Measurements from ENCODE around the gene LTK. TPM values are rescaled to one million over a fixed set of nuclear protein-coding genes. Genes with fewer than 3 reads are reported as not detected.

Gene LTK
- total and polyA plus RNA-seq, 3 experiments from 2014 or later = 0.27 to 7.3 (median 0.31) TPM

GRCh38 chr15:41510728-41511127 lies 2.9 kb downstream of the LTK start:
- DNase-seq = no peak
- POLR2A ChIA-PET = no interaction called here
- H3K36me3 ChIP-seq (ENCODE audit: insufficient read depth, low read length) = no peaks in the 10 kb centered on the region
- no peaks in the 10 kb centered on the region for H3K9me3 ChIP-seq (ENCODE audit: low read length)
- Mint-ChIP-seq H3K4me3 (peak overlapping the region in 6 of 7 donors; percentile 23 to 67 (median 46)), H3K4me1 (peaks cover 23 to 32% (median 25%) of the 10 kb centered on the region in 3 donors), H3K27me3 (peaks cover 21 to 27% of the 10 kb centered on the region in 2 donors), H3K9me3 (no peaks in the 10 kb centered on the region), H3K27ac (peak overlapping the region in 2 of 8 donors; percentile 56 to 78), H3K36me3 (no peaks in the 10 kb centered on the region)
- no peak overlapping the region for H3K4me3 ChIP-seq (ENCODE audit: low read length)
- CTCF ChIA-PET = no interaction called here
- H3K4me1 ChIP-seq (ENCODE audit: insufficient read depth, low read length) = peaks cover 26% of the 10 kb centered on the region
- peaks cover 17% of the 10 kb centered on the region for H3K27me3 ChIP-seq (ENCODE audit: insufficient read depth, low read length, poor library complexity, severe bottlenecking)
- no peak overlapping the region for H3K27ac ChIP-seq (ENCODE audit: low read depth, low read length)

- peaks cover 11% of the 10 kb centered on the region for H3K4me1 ChIP-seq (ENCODE audit: insufficient read depth, low read length)
- peak overlapping the region in 1 of 7 donors; percentile 5 for H3K4me3 Mint-ChIP-seq
- no peak for DNase-seq
- H3K27ac ChIP-seq (ENCODE audit: low read depth, low read length) = no peak overlapping the region
- H3K4me1 Mint-ChIP-seq = peaks cover 9 to 20% (median 12%) of the 10 kb centered on the region in 3 donors
- peaks cover 15 to 28% of the 10 kb centered on the region in 2 donors for H3K27me3 Mint-ChIP-seq
- H3K27ac Mint-ChIP-seq = no peak overlapping the region
- POLR2A ChIA-PET = interaction anchor here (0.7 kb wide), 1 partner anchor 8 kb away, joined by 3 read pairs; no protein-coding TSS in a partner anchor
- no peaks in the 10 kb centered on the region for H3K36me3 Mint-ChIP-seq
- CTCF ChIA-PET = interaction anchor here (1.5 kb wide), 1 partner anchor 49 kb away, joined by 3 read pairs; no protein-coding TSS in a partner anchor
- H3K36me3 ChIP-seq (ENCODE audit: insufficient read depth, low read length) = no peaks in the 10 kb centered on the region
- H3K27me3 ChIP-seq (ENCODE audit: insufficient read depth, low read length, poor library complexity, severe bottlenecking) = peaks cover 9% of the 10 kb centered on the region
- H3K9me3 Mint-ChIP-seq = no peaks in the 10 kb centered on the region
- H3K4me3 ChIP-seq (ENCODE audit: low read length) = no peak overlapping the region
- H3K9me3 ChIP-seq (ENCODE audit: low read length) = no peaks in the 10 kb centered on the region
Observed at GRCh38 chr15:41507820-41508290, 5.8 kb downstream of the LTK start.

GRCh38 chr15:41506796-41507341 lies 6.8 kb downstream of the LTK start:
- ChIA-PET POLR2A (no interaction called here), CTCF (interaction anchor here (0.8 to 1.5 kb wide), 2 partner anchors 41 to 50 kb away, joined by 3 to 7 read pairs; no protein-coding TSS in a partner anchor)
- peaks cover 9 to 19% of the 10 kb centered on the region in 2 donors for H3K27me3 Mint-ChIP-seq
- Histone ChIP-seq H3K4me3 (ENCODE audit: low read length) (no peak overlapping the region), H3K27me3 (ENCODE audit: insufficient read depth, low read length, poor library complexity, severe bottlenecking) (no peaks in the 10 kb centered on the region), H3K36me3 (ENCODE audit: insufficient read depth, low read length) (no peaks in the 10 kb centered on the region), H3K9me3 (ENCODE audit: low read length) (no peaks in the 10 kb centered on the region), H3K27ac (ENCODE audit: low read depth, low read length) (no peak overlapping the region), H3K4me1 (ENCODE audit: insufficient read depth, low read length) (peaks cover 9% of the 10 kb centered on the region)
- H3K27ac Mint-ChIP-seq = no peak overlapping the region
- peak overlapping the region in 1 of 7 donors; percentile 18 for H3K4me3 Mint-ChIP-seq
- H3K4me1 Mint-ChIP-seq = peaks cover 0 to 21% (median 9%) of the 10 kb centered on the region in 3 donors
- H3K9me3 Mint-ChIP-seq = no peaks in the 10 kb centered on the region
- H3K36me3 Mint-ChIP-seq = no peaks in the 10 kb centered on the region
- no peak for DNase-seq

- H3K27ac ChIP-seq (ENCODE audit: low read depth, low read length) = no peak overlapping the region
- H3K4me3 ChIP-seq (ENCODE audit: low read length) = no peak overlapping the region
- CTCF ChIA-PET = interaction anchor here (1.2 to 1.5 kb wide), 2 partner anchors 34 to 40 kb away, joined by 4 to 6 read pairs; no protein-coding TSS in a partner anchor
- peaks cover 14 to 22% of the 10 kb centered on the region in 2 donors for H3K27me3 Mint-ChIP-seq
- H3K36me3 ChIP-seq (ENCODE audit: insufficient read depth, low read length) = no peaks in the 10 kb centered on the region
- peaks cover 5 to 29% (median 15%) of the 10 kb centered on the region in 3 donors for H3K4me1 Mint-ChIP-seq
- POLR2A ChIA-PET = no interaction called here
- no peak overlapping the region for H3K4me3 Mint-ChIP-seq
- H3K27ac Mint-ChIP-seq = no peak overlapping the region
- DNase-seq = no peak
- peaks cover 5% of the 10 kb centered on the region for H3K27me3 ChIP-seq (ENCODE audit: insufficient read depth, low read length, poor library complexity, severe bottlenecking)
- no peaks in the 10 kb centered on the region for H3K9me3 ChIP-seq (ENCODE audit: low read length)
- no peaks in the 10 kb centered on the region for H3K36me3 Mint-ChIP-seq
- H3K4me1 ChIP-seq (ENCODE audit: insufficient read depth, low read length) = peaks cover 17% of the 10 kb centered on the region
- no peaks in the 10 kb centered on the region for H3K9me3 Mint-ChIP-seq
Observed at GRCh38 chr15:41505776-41506175, 7.9 kb downstream of the LTK start.

- Histone ChIP-seq H3K27ac (ENCODE audit: low read depth, low read length) (no peak overlapping the region), H3K9me3 (ENCODE audit: low read length) (no peaks in the 10 kb centered on the region), H3K4me3 (ENCODE audit: low read length) (no peak overlapping the region), H3K4me1 (ENCODE audit: insufficient read depth, low read length) (peaks cover 17% of the 10 kb centered on the region), H3K36me3 (ENCODE audit: insufficient read depth, low read length) (no peaks in the 10 kb centered on the region), H3K27me3 (ENCODE audit: insufficient read depth, low read length, poor library complexity, severe bottlenecking) (peaks cover 12% of the 10 kb centered on the region)
- H3K27ac Mint-ChIP-seq = no peak overlapping the region
- no peak for DNase-seq
- POLR2A ChIA-PET = no interaction called here
- CTCF ChIA-PET = interaction anchor here (1.2 to 1.5 kb wide), 2 partner anchors 33 to 39 kb away, joined by 4 to 6 read pairs; no protein-coding TSS in a partner anchor
- H3K27me3 Mint-ChIP-seq = peaks cover 16 to 18% of the 10 kb centered on the region in 2 donors
- H3K4me3 Mint-ChIP-seq = no peak overlapping the region
- H3K4me1 Mint-ChIP-seq = peaks cover 5 to 29% (median 15%) of the 10 kb centered on the region in 3 donors
- H3K36me3 Mint-ChIP-seq = no peaks in the 10 kb centered on the region
- H3K9me3 Mint-ChIP-seq = no peaks in the 10 kb centered on the region
Observed at GRCh38 chr15:41504751-41505492, 8.7 kb downstream of the LTK start.

- peaks cover 5 to 29% (median 15%) of the 10 kb centered on the region in 3 donors for H3K4me1 Mint-ChIP-seq
- peaks cover 26 to 31% of the 10 kb centered on the region in 2 donors for H3K27me3 Mint-ChIP-seq
- no peaks in the 10 kb centered on the region for H3K9me3 ChIP-seq (ENCODE audit: low read length)
- H3K27ac ChIP-seq (ENCODE audit: low read depth, low read length) = no peak overlapping the region
- ChIA-PET POLR2A (no interaction called here), CTCF (no interaction called here)
- peak overlapping the region; percentile 10 to 85 (median 49) for H3K4me3 Mint-ChIP-seq
- peaks cover 22% of the 10 kb centered on the region for H3K27me3 ChIP-seq (ENCODE audit: insufficient read depth, low read length, poor library complexity, severe bottlenecking)
- no peaks in the 10 kb centered on the region for H3K36me3 Mint-ChIP-seq
- H3K4me3 ChIP-seq (ENCODE audit: low read length) = no peak overlapping the region
- no peak for DNase-seq
- peak overlapping the region in 1 of 8 donors; percentile 38 for H3K27ac Mint-ChIP-seq
- no peaks in the 10 kb centered on the region for H3K36me3 ChIP-seq (ENCODE audit: insufficient read depth, low read length)
- H3K9me3 Mint-ChIP-seq = no peaks in the 10 kb centered on the region
- H3K4me1 ChIP-seq (ENCODE audit: insufficient read depth, low read length) = peaks cover 17% of the 10 kb centered on the region
Observed at GRCh38 chr15:41503669-41504010, 10.0 kb downstream of the LTK start.

GRCh38 chr15:41502795-41503668 lies 10.6 kb downstream of the LTK start:
- Histone ChIP-seq H3K36me3 (ENCODE audit: insufficient read depth, low read length) (no peaks in the 10 kb centered on the region), H3K27ac (ENCODE audit: low read depth, low read length) (no peak overlapping the region), H3K4me3 (ENCODE audit: low read length) (peak overlapping the region; percentile 45), H3K27me3 (ENCODE audit: insufficient read depth, low read length, poor library complexity, severe bottlenecking) (peaks cover 25% of the 10 kb centered on the region), H3K4me1 (ENCODE audit: insufficient read depth, low read length) (peaks cover 17% of the 10 kb centered on the region), H3K9me3 (ENCODE audit: low read length) (no peaks in the 10 kb centered on the region)
- no peaks in the 10 kb centered on the region for H3K36me3 Mint-ChIP-seq
- H3K4me3 Mint-ChIP-seq = peak overlapping the region; percentile 73 to 91 (median 79)
- no peak for DNase-seq
- H3K27ac Mint-ChIP-seq = peak overlapping the region in 2 of 8 donors; percentile 32 to 38
- ChIA-PET POLR2A (no interaction called here), CTCF (no interaction called here)
- no peaks in the 10 kb centered on the region for H3K9me3 Mint-ChIP-seq
- peaks cover 5 to 29% (median 15%) of the 10 kb centered on the region in 3 donors for H3K4me1 Mint-ChIP-seq
- peaks cover 29 to 36% of the 10 kb centered on the region in 2 donors for H3K27me3 Mint-ChIP-seq

Measured in CD8-positive, alpha-beta memory T cell (primary cell).